Uterus (tissue), 2 donors: ENCODE measurements around the gene FAM120A.

Experiments
- CTCF ChIP-seq, 4 experiments: fragments of 200-600 bp in 2 of 4; fragments of 450-650 bp in 2 of 4; sonication (generic) in 2 of 4; IDR thresholded peaks; one replicate each; pipeline ENCODE4 v1.5.1; 2016 to 2019; ENCODE audit warnings: antibody characterized with exemption in 4 of 4, mild to moderate bottlenecking in 2 of 4, moderate library complexity in 1 of 4
- POLR2A ChIP-seq, 2 donors: fragments of 450-650 bp; IDR thresholded peaks; one replicate each; pipeline ENCODE4 v1.6.1; 2016; ENCODE audit warnings: antibody characterized with exemption in 2 of 2, mild to moderate bottlenecking in 1 of 2, moderate library complexity in 1 of 2

- TF ChIP-seq CTCF (IDR thresholded peaks at IDR 0.05), result no peak
- no peak for TF ChIP-seq POLR2A (IDR thresholded peaks at IDR 0.05)
These were observed 10.3 kb downstream of the FAM120A start for GRCh38 chr9:93461821-93462220.
